ENCODE measurements around the gene PBOV1.

DNA sequence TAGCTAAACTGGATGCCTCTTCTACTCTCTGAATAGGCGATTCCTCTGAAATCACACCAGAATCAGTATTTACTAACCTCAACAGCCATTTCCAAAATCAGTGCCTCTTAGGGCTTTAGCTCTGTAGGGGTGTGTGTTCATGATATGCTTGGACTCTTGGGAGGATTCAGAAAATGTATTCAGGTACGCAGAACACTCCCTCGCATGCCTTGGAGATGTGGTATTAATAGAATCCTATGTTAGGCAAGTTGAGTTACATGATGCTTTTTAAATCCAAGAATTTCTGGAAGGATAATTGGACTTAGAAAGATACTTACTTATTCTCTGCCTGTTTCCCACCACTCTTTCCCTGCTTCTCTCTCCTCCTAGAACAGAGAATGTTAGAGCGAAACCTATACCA lies 31.8 kb upstream of the PBOV1 start:
- TF ChIP-seq, protein P1, sequence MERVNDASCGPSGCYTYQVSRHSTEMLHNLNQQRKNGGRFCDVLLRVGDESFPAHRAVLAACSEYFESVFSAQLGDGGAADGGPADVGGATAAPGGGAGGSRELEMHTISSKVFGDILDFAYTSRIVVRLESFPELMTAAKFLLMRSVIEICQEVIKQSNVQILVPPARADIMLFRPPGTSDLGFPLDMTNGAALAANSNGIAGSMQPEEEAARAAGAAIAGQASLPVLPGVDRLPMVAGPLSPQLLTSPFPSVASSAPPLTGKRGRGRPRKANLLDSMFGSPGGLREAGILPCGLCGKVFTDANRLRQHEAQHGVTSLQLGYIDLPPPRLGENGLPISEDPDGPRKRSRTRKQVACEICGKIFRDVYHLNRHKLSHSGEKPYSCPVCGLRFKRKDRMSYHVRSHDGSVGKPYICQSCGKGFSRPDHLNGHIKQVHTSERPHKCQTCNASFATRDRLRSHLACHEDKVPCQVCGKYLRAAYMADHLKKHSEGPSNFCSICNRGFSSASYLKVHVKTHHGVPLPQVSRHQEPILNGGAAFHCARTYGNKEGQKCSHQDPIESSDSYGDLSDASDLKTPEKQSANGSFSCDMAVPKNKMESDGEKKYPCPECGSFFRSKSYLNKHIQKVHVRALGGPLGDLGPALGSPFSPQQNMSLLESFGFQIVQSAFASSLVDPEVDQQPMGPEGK (CRISPR knock-in tag; IDR thresholded peaks at IDR 0.05; ENCODE audit: borderline replicate concordance) = no peak
- TF ChIP-seq ISL1 (CRISPR knock-in tag; IDR thresholded peaks at IDR 0.05) (no peak), ARNTL (CRISPR knock-in tag; IDR thresholded peaks at IDR 0.05; ENCODE audit: borderline replicate concordance, low read depth) (no peak), BACH2 (CRISPR knock-in tag; IDR thresholded peaks at IDR 0.05; ENCODE audit: borderline replicate concordance) (no peak), RARB (CRISPR knock-in tag; IDR thresholded peaks at IDR 0.05) (no peak), SNAI2 (CRISPR knock-in tag; IDR thresholded peaks at IDR 0.05) (no peak), ESRRG (CRISPR knock-in tag; IDR thresholded peaks at IDR 0.05) (no peak), ZNF8 (CRISPR knock-in tag; IDR thresholded peaks at IDR 0.05) (no peak), POU6F1 (CRISPR knock-in tag; IDR thresholded peaks at IDR 0.05; ENCODE audit: borderline replicate concordance, low read depth) (no peak), ZFP30 (CRISPR knock-in tag; IDR thresholded peaks at IDR 0.05) (no peak), CSDC2 (CRISPR knock-in tag; IDR thresholded peaks at IDR 0.05) (no peak)
- TF ChIP-seq, protein P2, sequence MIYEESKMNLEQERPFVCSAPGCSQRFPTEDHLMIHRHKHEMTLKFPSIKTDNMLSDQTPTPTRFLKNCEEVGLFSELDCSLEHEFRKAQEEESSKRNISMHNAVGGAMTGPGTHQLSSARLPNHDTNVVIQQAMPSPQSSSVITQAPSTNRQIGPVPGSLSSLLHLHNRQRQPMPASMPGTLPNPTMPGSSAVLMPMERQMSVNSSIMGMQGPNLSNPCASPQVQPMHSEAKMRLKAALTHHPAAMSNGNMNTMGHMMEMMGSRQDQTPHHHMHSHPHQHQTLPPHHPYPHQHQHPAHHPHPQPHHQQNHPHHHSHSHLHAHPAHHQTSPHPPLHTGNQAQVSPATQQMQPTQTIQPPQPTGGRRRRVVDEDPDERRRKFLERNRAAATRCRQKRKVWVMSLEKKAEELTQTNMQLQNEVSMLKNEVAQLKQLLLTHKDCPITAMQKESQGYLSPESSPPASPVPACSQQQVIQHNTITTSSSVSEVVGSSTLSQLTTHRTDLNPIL (CRISPR knock-in tag; IDR thresholded peaks at IDR 0.05; ENCODE audit: low read depth) = no peak
